A673 (cell line): ENCODE results near the gene KCNK5.

Experiments used
- EZH2 ChIP-seq: fragments of 200-600 bp; sonication (generic); IDR thresholded peaks from 2 replicates; pipeline ENCODE4 v1.6.1; 2017; ENCODE audit warnings: borderline replicate concordance, low read depth, mild to moderate bottlenecking, mixed read lengths, antibody characterized with exemption, low read length; ENCODE audit not compliant: poor library complexity, severe bottlenecking
- TF ChIP-seq, protein P1 (sequence below): fragments of 300-800, 200-600 bp; sonication (generic); conservative IDR thresholded peaks from 2 replicates; pipeline ENCODE4 v1.5.1; 2017; ENCODE audit warnings: low read depth, mild to moderate bottlenecking, antibody characterized with exemption, low read length, moderate library complexity, mixed read lengths

DNA sequence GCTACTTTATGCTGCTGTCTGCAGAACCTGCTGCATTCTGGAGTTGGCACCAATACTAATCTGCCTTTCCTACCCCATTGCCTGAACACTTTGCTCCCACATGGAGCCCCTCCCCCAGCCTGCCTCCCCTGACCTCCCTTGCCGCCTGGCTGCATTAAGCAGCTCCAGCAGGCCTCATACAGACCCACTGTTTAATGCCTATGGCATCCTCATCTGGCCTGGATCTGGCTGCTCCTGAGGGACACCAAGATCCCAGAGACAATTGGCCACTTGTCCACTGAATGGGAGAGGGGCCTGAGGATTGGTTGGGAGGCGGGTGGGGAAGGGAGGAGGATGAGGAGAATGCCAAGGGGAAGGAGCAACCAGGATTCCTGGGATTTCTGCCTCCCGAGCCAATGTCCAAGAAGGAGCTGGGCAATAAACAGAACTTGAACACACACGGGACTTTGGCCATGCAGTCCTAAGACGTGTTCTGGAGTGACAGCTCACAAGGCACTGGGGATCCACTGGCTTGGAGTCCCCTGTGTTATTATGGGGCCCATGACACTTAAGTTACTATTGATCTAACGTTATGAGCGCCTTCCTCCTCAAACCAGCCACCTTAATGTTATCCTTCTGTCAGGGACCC, 10.4 kb upstream of the KCNK5 start:
- TF ChIP-seq, protein P1, sequence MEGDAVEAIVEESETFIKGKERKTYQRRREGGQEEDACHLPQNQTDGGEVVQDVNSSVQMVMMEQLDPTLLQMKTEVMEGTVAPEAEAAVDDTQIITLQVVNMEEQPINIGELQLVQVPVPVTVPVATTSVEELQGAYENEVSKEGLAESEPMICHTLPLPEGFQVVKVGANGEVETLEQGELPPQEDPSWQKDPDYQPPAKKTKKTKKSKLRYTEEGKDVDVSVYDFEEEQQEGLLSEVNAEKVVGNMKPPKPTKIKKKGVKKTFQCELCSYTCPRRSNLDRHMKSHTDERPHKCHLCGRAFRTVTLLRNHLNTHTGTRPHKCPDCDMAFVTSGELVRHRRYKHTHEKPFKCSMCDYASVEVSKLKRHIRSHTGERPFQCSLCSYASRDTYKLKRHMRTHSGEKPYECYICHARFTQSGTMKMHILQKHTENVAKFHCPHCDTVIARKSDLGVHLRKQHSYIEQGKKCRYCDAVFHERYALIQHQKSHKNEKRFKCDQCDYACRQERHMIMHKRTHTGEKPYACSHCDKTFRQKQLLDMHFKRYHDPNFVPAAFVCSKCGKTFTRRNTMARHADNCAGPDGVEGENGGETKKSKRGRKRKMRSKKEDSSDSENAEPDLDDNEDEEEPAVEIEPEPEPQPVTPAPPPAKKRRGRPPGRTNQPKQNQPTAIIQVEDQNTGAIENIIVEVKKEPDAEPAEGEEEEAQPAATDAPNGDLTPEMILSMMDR = no peak
- TF ChIP-seq EZH2 = no peak
